ENCODE measurements around the gene CRTC2. TPM values are rescaled to one million over a fixed set of nuclear protein-coding genes. Genes with fewer than 3 reads are reported as not detected.
"Not testable (repeated sequence)": the region's sequence is repeated elsewhere in the genome, so short reads cannot be mapped to it uniquely, and the experiment has no call there.

The CRTC2 gene
- polyA plus RNA-seq, 3 donors, result 34.9 to 56.5 (median 41.7) TPM

GRCh38 chr1:153916297-153916696, 42.1 kb downstream of the CRTC2 start:
- no peak for DNase-seq (ENCODE audit: extremely low read depth in 1 of 11, low read depth in 9 of 11, low spot score in 4 of 11)

GRCh38 chr1:153912349-153912748, 46.1 kb downstream of the CRTC2 start:
- DNase-seq (ENCODE audit: extremely low read depth in 1 of 11, low read depth in 9 of 11, low spot score in 4 of 11), result no peak

- not testable (repeated sequence) for DNase-seq (ENCODE audit: extremely low read depth in 1 of 11, low read depth in 9 of 11, low spot score in 4 of 11)
Measured at GRCh38 chr1:153910560-153910959, 47.9 kb downstream of the CRTC2 start.

GRCh38 chr1:153908071-153908470, 50.3 kb downstream of the CRTC2 start:
- no peak for DNase-seq (ENCODE audit: extremely low read depth in 1 of 11, low read depth in 9 of 11, low spot score in 4 of 11)

GRCh38 chr1:153907134-153907533, 51.3 kb downstream of the CRTC2 start:
- DNase-seq (ENCODE audit: extremely low read depth in 1 of 11, low read depth in 9 of 11, low spot score in 4 of 11), result no peak

GRCh38 chr1:153906396-153906795, 52.0 kb downstream of the CRTC2 start:
- no peak for DNase-seq (ENCODE audit: extremely low read depth in 1 of 11, low read depth in 9 of 11, low spot score in 4 of 11)

- DNase-seq (ENCODE audit: extremely low read depth in 1 of 11, low read depth in 9 of 11, low spot score in 4 of 11), result not testable (repeated sequence)
Measured at GRCh38 chr1:153905908-153906307, 52.5 kb downstream of the CRTC2 start.

- no peak for DNase-seq (ENCODE audit: extremely low read depth in 1 of 11, low read depth in 9 of 11, low spot score in 4 of 11)
Measured at GRCh38 chr1:153903841-153904455, 54.5 kb downstream of the CRTC2 start.

- no peak for DNase-seq (ENCODE audit: extremely low read depth in 1 of 11, low read depth in 9 of 11, low spot score in 4 of 11)
Measured at GRCh38 chr1:153899509-153899908, 58.9 kb downstream of the CRTC2 start.

Other genes with a start within 250 kb of the CRTC2 start
- 100 to 1,000 TPM; 105 to 155 (median 107) TPM for gene INTS3, start 230.6 kb downstream of the CRTC2 start, polyA plus RNA-seq (ENCODE audit: insufficient read length in 3 of 3)
- gene SLC27A3, start 183.2 kb downstream of the CRTC2 start, polyA plus RNA-seq (ENCODE audit: insufficient read length in 3 of 3), result 10 to 100 TPM; 35.4 to 43.3 (median 40.5) TPM
- 10 to 100 TPM; 29.5 to 35.2 (median 29.6) TPM for gene GATAD2B, start 35.6 kb downstream of the CRTC2 start, polyA plus RNA-seq (ENCODE audit: insufficient read length in 3 of 3)
- 10 to 100 TPM; 30.8 to 49.8 (median 41.8) TPM for gene DENND4B, start 11.9 kb downstream of the CRTC2 start, polyA plus RNA-seq (ENCODE audit: insufficient read length in 3 of 3)
- 10 to 100 TPM; 77.5 to 81.4 (median 80.6) TPM for gene SLC39A1, start 4.9 kb upstream of the CRTC2 start, polyA plus RNA-seq (ENCODE audit: insufficient read length in 3 of 3)
- 10 to 100 TPM; 32.4 to 46.2 (median 34.4) TPM for gene CREB3L4, start 9.3 kb upstream of the CRTC2 start, polyA plus RNA-seq (ENCODE audit: insufficient read length in 3 of 3)
- 100 to 1,000 TPM in 2 of 3 donors, 10 to 100 TPM in 1; 93.3 to 106 (median 105) TPM for gene JTB, start 19.1 kb upstream of the CRTC2 start, polyA plus RNA-seq (ENCODE audit: insufficient read length in 3 of 3)
- gene RAB13, start 27.7 kb upstream of the CRTC2 start, polyA plus RNA-seq (ENCODE audit: insufficient read length in 3 of 3), result 100 to 1,000 TPM; 162 to 175 (median 170) TPM
- gene RPS27, start 32.1 kb upstream of the CRTC2 start, polyA plus RNA-seq (ENCODE audit: insufficient read length in 3 of 3), result 1,000 to 10,000 TPM; 2,539 to 3,295 (median 3,294) TPM
- under 1 TPM; 0.04 to 0.18 (median 0.17) TPM for gene NUP210L, start 196.5 kb upstream of the CRTC2 start, polyA plus RNA-seq (ENCODE audit: insufficient read length in 3 of 3)
- gene TPM3, start 233.5 kb upstream of the CRTC2 start, polyA plus RNA-seq (ENCODE audit: insufficient read length in 3 of 3), result 100 to 1,000 TPM; 269 to 295 (median 275) TPM
- not detected for gene CFAP141, start 247.7 kb upstream of the CRTC2 start, polyA plus RNA-seq (ENCODE audit: insufficient read length in 3 of 3)

Measured in renal cortex interstitium (tissue), 11 donors.